HepG2 (cell line): ENCODE results near the gene GSTM4. TPM values are rescaled to one million over a fixed set of nuclear protein-coding genes. Genes with fewer than 3 reads are reported as not detected.
A peak's percentile ranks its signal among the peaks of the same experiment; 100 is the strongest.

Experiments used
- HDAC1 ChIP-seq: sonication (generic); formaldehyde crosslinking; IDR thresholded peaks from 2 replicates; pipeline ENCODE4 v1.5.1; 2020; ENCODE audit warnings: mild to moderate bottlenecking, missing genetic modification reagents
- HNRNPK ChIP-seq: fragments of 200-400 bp; formaldehyde crosslinking; IDR thresholded peaks from 2 replicates; pipeline ENCODE4 v1.6.1; 2018; ENCODE audit warnings: low read length, low read depth, moderate library complexity, mild to moderate bottlenecking; ENCODE audit not compliant: poor library complexity, severe bottlenecking
- HOXA3 ChIP-seq: sonication (generic); formaldehyde crosslinking; IDR thresholded peaks from 2 replicates; pipeline ENCODE4 v1.5.0; 2020; ENCODE audit warnings: missing genetic modification reagents
- MEIS2 ChIP-seq: sonication (generic); formaldehyde crosslinking; IDR thresholded peaks from 2 replicates; pipeline ENCODE4 v1.9.0; 2021; ENCODE audit warnings: mild to moderate bottlenecking, missing genetic modification reagents
- RBFOX2 ChIP-seq: fragments of 200-400 bp; formaldehyde crosslinking; IDR thresholded peaks from 2 replicates; pipeline ENCODE4 v1.6.1; 2017; ENCODE audit warnings: low read depth, mild to moderate bottlenecking, low read length
- RFX5 ChIP-seq: IDR thresholded peaks from 2 replicates; pipeline ENCODE4 v1.6.1; 2011; ENCODE audit warnings: low read depth, low read length, improper control_type of control experiment
- TFE3 ChIP-seq: IDR thresholded peaks from 2 replicates; pipeline ENCODE4 v1.6.1; 2016
- USF2 ChIP-seq, 2 experiments: sonication (generic) in 1 of 2; formaldehyde crosslinking in 1 of 2; IDR thresholded peaks; 2 replicates each; pipeline versions ENCODE4 v1.5.1 to v1.6.1; 2011 to 2020; ENCODE audit warnings: borderline replicate concordance in 1 of 2, low read depth in 1 of 2, low read length in 1 of 2, mild to moderate bottlenecking in 1 of 2, missing genetic modification reagents in 1 of 2, moderate library complexity in 1 of 2
- ZFP90 ChIP-seq: sonication (generic); formaldehyde crosslinking; IDR thresholded peaks from 2 replicates; pipeline ENCODE4 v1.8.0; 2022; ENCODE audit warnings: missing genetic modification reagents, mild to moderate bottlenecking, inconsistent platforms, borderline replicate concordance
- ZNF101 ChIP-seq: sonication (generic); formaldehyde crosslinking; IDR thresholded peaks from 2 replicates; pipeline ENCODE4 v1.4.0; 2020; ENCODE audit warnings: mild to moderate bottlenecking, low read depth, missing genetic modification reagents, borderline replicate concordance
- ZNF230 ChIP-seq: sonication (generic); formaldehyde crosslinking; IDR thresholded peaks from 2 replicates; pipeline ENCODE4 v1.4.0; 2020; ENCODE audit warnings: mild to moderate bottlenecking, missing genetic modification reagents
- ZNF605 ChIP-seq: sonication (generic); formaldehyde crosslinking; IDR thresholded peaks from 2 replicates; pipeline ENCODE4 v1.8.0; 2022; ENCODE audit warnings: mild to moderate bottlenecking, missing genetic modification reagents
- ZNF674 ChIP-seq: sonication (generic); formaldehyde crosslinking; IDR thresholded peaks from 2 replicates; pipeline ENCODE4 v1.5.0; 2020; ENCODE audit warnings: low read depth, mild to moderate bottlenecking, missing genetic modification reagents
- ZNF781 ChIP-seq: sonication (generic); formaldehyde crosslinking; IDR thresholded peaks from 2 replicates; pipeline ENCODE4 v1.5.1; 2020; ENCODE audit warnings: borderline replicate concordance, mild to moderate bottlenecking, missing genetic modification reagents; ENCODE audit errors: not compliant biosample characterization
- polyA plus RNA-seq, 8 experiments: library from polyadenylated mRNA; depleted of rRNA in 3 of 8; stranded (reverse) in 7 of 8; unstranded in 1 of 8; fragments of >200 nt; fragmentation: Illumina TruSeq in 4 of 8; extraction: Trizol in 4 of 8; gene quantifications; 2 replicates each; pipeline versions ENCODE4 v1.2.1 to v1.2.3, GENCODE V29; 2011 to 2016; ENCODE audit warnings: low read depth in 4 of 8, missing spikeins in 1 of 8, mixed read lengths in 1 of 8; ENCODE audit not compliant: insufficient read depth in 1 of 8
- total RNA-seq, 5 experiments: library from RNA; depleted of rRNA; stranded (reverse); fragments of >200 nt; fragmentation: Illumina TruSeq; extraction: Trizol; gene quantifications; 2 replicates each; pipeline ENCODE4 v1.2.3, GENCODE V29; 2016; ENCODE audit warnings: low read depth in 1 of 5
- TF ChIP-seq, protein P1 (sequence below): IDR thresholded peaks from 2 replicates; pipeline ENCODE4 v1.6.1; 2016; ENCODE audit warnings: low read depth, borderline replicate concordance
- TF ChIP-seq, protein P2 (sequence below): sonication (generic); formaldehyde crosslinking; conservative IDR thresholded peaks from 2 replicates; pipeline ENCODE4 v1.4.0; 2020; ENCODE audit warnings: mild to moderate bottlenecking, missing genetic modification reagents, moderate library complexity
- TF ChIP-seq, protein P3 (sequence below): fragments of 450-650 bp; IDR thresholded peaks from 2 replicates; pipeline ENCODE4 v1.6.1; 2017; ENCODE audit warnings: mild to moderate bottlenecking

Gene GSTM4
- total and polyA plus RNA-seq, 2 of the 13 experiments (the other 11 are each of a cell fraction or from before 2014, with no cell fraction given) = 25.3 to 40.8 TPM

DNA sequence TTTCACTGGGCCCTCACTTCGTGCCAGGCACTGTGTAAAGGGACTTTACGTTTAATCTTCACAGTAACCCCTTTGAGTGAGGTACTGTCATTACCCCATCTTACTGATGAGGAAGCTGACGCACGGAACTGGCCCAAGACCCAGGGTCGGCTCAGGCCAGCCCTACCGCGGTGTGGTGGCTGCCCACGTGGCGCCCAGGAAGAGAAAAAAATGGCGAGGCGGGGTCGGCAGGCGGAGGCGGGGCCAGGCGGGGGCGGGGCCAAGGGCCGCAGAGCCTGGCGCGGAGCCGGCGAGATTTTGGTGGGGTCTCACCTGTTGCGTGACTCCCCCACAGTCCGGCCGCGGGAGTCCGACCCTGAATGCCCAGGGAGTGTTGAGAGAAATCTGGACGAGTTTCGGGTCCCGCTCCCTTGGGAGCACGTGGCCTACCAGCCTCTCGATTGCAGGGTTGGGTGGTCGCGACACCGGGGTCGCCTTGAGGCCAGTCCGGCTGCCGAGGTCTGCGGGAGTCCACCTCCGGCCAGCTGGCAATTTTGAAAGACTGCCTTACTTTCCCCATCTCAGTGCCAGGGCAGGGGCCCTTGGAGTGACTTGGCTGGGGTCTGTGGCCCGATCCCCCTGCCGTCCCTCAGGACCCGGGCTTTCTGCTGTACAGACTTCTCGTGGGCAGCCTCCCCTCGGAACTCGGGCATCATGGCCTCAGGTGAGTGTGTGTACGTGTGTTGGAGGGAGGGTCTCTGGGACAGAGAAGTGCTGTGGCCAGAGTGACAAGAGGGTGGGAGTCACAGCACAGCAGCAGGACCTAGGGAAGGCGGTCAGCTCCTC is 36.1 kb upstream of the GSTM4 start, which contains the start of the genes AMPD2 and GNAT2 (continued):
- no peak for TF ChIP-seq MEIS2 (CRISPR knock-in tag)
- peak; percentile 70 for TF ChIP-seq HOXA3 (CRISPR knock-in tag)
- no peak; the same call in 1 of the 2 replicates for TF ChIP-seq TFE3 (CRISPR knock-in tag)
- TF ChIP-seq, protein P1, sequence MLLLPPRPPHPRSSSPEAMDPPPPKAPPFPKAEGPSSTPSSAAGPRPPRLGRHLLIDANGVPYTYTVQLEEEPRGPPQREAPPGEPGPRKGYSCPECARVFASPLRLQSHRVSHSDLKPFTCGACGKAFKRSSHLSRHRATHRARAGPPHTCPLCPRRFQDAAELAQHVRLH = no peak
- TF ChIP-seq ZNF674 = no peak; the same call in 1 of the 2 replicates
- TF ChIP-seq, protein P2, sequence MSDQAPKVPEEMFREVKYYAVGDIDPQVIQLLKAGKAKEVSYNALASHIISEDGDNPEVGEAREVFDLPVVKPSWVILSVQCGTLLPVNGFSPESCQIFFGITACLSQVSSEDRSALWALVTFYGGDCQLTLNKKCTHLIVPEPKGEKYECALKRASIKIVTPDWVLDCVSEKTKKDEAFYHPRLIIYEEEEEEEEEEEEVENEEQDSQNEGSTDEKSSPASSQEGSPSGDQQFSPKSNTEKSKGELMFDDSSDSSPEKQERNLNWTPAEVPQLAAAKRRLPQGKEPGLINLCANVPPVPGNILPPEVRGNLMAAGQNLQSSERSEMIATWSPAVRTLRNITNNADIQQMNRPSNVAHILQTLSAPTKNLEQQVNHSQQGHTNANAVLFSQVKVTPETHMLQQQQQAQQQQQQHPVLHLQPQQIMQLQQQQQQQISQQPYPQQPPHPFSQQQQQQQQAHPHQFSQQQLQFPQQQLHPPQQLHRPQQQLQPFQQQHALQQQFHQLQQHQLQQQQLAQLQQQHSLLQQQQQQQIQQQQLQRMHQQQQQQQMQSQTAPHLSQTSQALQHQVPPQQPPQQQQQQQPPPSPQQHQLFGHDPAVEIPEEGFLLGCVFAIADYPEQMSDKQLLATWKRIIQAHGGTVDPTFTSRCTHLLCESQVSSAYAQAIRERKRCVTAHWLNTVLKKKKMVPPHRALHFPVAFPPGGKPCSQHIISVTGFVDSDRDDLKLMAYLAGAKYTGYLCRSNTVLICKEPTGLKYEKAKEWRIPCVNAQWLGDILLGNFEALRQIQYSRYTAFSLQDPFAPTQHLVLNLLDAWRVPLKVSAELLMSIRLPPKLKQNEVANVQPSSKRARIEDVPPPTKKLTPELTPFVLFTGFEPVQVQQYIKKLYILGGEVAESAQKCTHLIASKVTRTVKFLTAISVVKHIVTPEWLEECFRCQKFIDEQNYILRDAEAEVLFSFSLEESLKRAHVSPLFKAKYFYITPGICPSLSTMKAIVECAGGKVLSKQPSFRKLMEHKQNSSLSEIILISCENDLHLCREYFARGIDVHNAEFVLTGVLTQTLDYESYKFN (CRISPR knock-in tag) = peak; percentile 47
- TF ChIP-seq RBFOX2 = peak; percentile 76; the same call in 1 of the 2 replicates
- TF ChIP-seq USF2 (IDR thresholded peaks at IDR 0.05; ENCODE audit: low read depth, low read length) = peak; percentile 25; the same call in 1 of the 2 replicates
- TF ChIP-seq USF2 (CRISPR knock-in tag; IDR thresholded peaks at IDR 0.05; ENCODE audit: borderline replicate concordance) = peak; percentile 66; the same call in 1 of the 2 replicates
- TF ChIP-seq RFX5 = no peak
- TF ChIP-seq ZNF101 = no peak
- no peak for TF ChIP-seq HNRNPK
- TF ChIP-seq ZFP90 (CRISPR knock-in tag) = peak; percentile 21; the same call in 1 of the 2 replicates
- TF ChIP-seq ZNF230 = no peak
- peak; percentile 84 for TF ChIP-seq ZNF605 (CRISPR knock-in tag)
- TF ChIP-seq ZNF781 (CRISPR knock-in tag) = no peak
- TF ChIP-seq HDAC1 (CRISPR knock-in tag) = peak; percentile 82; the same call in 1 of the 2 replicates
- TF ChIP-seq, protein P3, sequence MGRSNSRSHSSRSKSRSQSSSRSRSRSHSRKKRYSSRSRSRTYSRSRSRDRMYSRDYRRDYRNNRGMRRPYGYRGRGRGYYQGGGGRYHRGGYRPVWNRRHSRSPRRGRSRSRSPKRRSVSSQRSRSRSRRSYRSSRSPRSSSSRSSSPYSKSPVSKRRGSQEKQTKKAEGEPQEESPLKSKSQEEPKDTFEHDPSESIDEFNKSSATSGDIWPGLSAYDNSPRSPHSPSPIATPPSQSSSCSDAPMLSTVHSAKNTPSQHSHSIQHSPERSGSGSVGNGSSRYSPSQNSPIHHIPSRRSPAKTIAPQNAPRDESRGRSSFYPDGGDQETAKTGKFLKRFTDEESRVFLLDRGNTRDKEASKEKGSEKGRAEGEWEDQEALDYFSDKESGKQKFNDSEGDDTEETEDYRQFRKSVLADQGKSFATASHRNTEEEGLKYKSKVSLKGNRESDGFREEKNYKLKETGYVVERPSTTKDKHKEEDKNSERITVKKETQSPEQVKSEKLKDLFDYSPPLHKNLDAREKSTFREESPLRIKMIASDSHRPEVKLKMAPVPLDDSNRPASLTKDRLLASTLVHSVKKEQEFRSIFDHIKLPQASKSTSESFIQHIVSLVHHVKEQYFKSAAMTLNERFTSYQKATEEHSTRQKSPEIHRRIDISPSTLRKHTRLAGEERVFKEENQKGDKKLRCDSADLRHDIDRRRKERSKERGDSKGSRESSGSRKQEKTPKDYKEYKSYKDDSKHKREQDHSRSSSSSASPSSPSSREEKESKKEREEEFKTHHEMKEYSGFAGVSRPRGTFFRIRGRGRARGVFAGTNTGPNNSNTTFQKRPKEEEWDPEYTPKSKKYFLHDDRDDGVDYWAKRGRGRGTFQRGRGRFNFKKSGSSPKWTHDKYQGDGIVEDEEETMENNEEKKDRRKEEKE = no peak
